Nephron (organoid): ENCODE results near the gene CTIF.

Experiments used
- H3K27ac Mint-ChIP-seq, 3 experiments: 2 replicates each; pipeline ENCODE4 v1.8.0; 2020; ENCODE audit warnings: mixed read lengths in 3 of 3, mild to moderate bottlenecking in 2 of 3, moderate library complexity in 1 of 3
- H3K27me3 Mint-ChIP-seq: 2 replicates; pipeline ENCODE4 v1.8.0; 2021; ENCODE audit warnings: low read depth, mild to moderate bottlenecking, moderate library complexity, mixed read lengths
- H3K36me3 Mint-ChIP-seq: 2 replicates; pipeline ENCODE4 v1.8.0; 2020; ENCODE audit warnings: low read depth, mixed read lengths
- H3K4me1 Mint-ChIP-seq: 2 replicates; pipeline ENCODE4 v1.8.0; 2020; ENCODE audit warnings: mixed read lengths
- H3K4me3 Mint-ChIP-seq, 3 experiments: 2 replicates each; pipeline ENCODE4 v1.8.0; 2020; ENCODE audit warnings: mild to moderate bottlenecking in 3 of 3, mixed read lengths in 3 of 3, moderate library complexity in 2 of 3
- H3K9me3 Mint-ChIP-seq: 2 replicates; pipeline ENCODE4 v1.8.0; 2020; ENCODE audit warnings: mixed read lengths
- TF ChIP-seq, protein P1 (sequence below), 3 experiments: fragments of 200-600 bp; sonication (generic); IDR thresholded peaks; one replicate each; pipeline ENCODE4 v1.5.0; 2021; ENCODE audit warnings: antibody characterized with exemption in 3 of 3; ENCODE audit not compliant: unreplicated experiment in 3 of 3

Gene CTIF

DNA sequence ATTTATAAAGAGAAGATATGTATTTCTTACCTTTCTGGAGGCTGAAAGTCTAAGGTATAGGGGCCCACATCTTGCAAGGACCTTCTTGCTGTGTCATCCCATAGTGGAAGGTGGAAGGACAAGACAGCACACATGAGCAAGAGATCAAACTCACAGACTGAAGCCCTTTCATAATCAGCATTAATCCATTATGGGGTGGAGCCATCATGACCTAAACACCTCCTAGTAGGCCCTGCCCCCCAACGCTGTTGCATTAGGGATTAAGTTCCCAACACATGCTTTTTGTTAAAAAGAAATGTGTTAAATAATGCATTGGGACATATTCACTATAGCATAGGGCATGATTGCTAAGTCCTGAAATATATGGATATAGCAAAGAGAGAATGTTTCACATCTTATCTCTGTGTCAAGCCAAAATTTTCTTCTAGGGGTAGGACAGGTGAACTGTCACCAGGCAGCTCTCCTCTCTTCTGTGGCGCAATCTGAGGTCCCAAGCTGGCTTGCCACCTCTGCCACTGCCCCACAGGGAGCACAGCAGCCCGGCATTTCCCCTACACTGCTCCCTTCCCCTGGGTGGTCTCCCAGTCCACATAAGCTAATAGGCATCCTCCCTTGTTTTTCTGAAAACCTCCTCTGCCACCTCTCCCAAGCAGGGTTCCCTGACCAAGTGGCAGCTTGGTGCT, 8.3 kb upstream of the CTIF start:
- Mint-ChIP-seq H3K4me3 (no peak overlapping the region), H3K9me3 (no peaks in the 10 kb centered on the region), H3K27me3 (peaks cover 19% of the 10 kb centered on the region), H3K36me3 (no peaks in the 10 kb centered on the region), H3K4me1 (no peaks in the 10 kb centered on the region), H3K27ac (no peak overlapping the region)
- TF ChIP-seq, protein P1, sequence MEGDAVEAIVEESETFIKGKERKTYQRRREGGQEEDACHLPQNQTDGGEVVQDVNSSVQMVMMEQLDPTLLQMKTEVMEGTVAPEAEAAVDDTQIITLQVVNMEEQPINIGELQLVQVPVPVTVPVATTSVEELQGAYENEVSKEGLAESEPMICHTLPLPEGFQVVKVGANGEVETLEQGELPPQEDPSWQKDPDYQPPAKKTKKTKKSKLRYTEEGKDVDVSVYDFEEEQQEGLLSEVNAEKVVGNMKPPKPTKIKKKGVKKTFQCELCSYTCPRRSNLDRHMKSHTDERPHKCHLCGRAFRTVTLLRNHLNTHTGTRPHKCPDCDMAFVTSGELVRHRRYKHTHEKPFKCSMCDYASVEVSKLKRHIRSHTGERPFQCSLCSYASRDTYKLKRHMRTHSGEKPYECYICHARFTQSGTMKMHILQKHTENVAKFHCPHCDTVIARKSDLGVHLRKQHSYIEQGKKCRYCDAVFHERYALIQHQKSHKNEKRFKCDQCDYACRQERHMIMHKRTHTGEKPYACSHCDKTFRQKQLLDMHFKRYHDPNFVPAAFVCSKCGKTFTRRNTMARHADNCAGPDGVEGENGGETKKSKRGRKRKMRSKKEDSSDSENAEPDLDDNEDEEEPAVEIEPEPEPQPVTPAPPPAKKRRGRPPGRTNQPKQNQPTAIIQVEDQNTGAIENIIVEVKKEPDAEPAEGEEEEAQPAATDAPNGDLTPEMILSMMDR (IDR thresholded peaks at IDR 0.05; ENCODE audit: unreplicated experiment in 3 of 3) = no peak

DNA sequence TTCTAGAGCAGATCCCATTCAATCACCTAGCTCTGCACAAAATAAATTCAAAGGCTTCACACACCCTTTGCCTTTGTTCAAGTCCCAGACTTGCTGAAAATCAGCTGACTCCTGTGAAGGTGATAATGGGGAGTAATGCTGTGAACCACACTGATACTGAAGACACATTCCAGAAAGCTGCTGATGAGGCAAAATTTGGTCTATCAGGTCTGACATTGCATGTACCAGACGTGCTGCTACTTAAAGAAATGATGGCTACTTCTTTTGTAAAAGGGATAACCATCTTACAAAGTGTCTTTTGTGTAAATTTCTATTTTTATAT, 7.8 kb upstream of the CTIF start:
- no peak overlapping the region for H3K4me3 Mint-ChIP-seq
- H3K27ac Mint-ChIP-seq = no peak overlapping the region
- no peaks in the 10 kb centered on the region for H3K36me3 Mint-ChIP-seq

DNA sequence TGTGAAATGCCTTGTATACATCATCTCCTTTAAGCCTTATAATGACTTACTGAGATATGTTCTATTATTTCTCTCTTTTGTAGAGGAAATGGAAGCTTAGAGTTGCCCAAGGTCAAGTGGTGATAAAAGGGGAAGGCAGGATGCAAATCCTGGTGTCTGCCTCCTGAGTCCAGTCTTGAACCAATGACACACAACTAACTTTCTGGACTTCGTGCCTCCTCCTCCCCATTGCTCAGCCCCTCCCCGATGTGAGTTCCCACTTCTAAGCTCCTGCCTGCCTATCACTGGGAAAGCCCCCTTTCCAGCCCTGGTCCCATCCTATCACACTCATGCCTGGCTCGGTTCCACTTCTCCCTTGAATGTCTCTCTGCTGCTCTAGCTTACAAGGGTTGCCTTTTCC, 6.9 kb upstream of the CTIF start:
- H3K4me1 Mint-ChIP-seq = no peaks in the 10 kb centered on the region
- no peaks in the 10 kb centered on the region for H3K9me3 Mint-ChIP-seq
- TF ChIP-seq, protein P1 (IDR thresholded peaks at IDR 0.05; ENCODE audit: unreplicated experiment in 3 of 3) = no peak
- H3K27ac Mint-ChIP-seq = no peak overlapping the region
- no peak overlapping the region for H3K4me3 Mint-ChIP-seq
- H3K27me3 Mint-ChIP-seq = peaks cover 16% of the 10 kb centered on the region
- H3K36me3 Mint-ChIP-seq = no peaks in the 10 kb centered on the region

More for the DNA sequence above, 7.8 kb upstream of the CTIF start:
- Mint-ChIP-seq H3K27me3 (peaks cover 16% of the 10 kb centered on the region), H3K4me1 (no peaks in the 10 kb centered on the region), H3K9me3 (no peaks in the 10 kb centered on the region)
- TF ChIP-seq, protein P1 (IDR thresholded peaks at IDR 0.05; ENCODE audit: unreplicated experiment in 3 of 3) = no peak

DNA sequence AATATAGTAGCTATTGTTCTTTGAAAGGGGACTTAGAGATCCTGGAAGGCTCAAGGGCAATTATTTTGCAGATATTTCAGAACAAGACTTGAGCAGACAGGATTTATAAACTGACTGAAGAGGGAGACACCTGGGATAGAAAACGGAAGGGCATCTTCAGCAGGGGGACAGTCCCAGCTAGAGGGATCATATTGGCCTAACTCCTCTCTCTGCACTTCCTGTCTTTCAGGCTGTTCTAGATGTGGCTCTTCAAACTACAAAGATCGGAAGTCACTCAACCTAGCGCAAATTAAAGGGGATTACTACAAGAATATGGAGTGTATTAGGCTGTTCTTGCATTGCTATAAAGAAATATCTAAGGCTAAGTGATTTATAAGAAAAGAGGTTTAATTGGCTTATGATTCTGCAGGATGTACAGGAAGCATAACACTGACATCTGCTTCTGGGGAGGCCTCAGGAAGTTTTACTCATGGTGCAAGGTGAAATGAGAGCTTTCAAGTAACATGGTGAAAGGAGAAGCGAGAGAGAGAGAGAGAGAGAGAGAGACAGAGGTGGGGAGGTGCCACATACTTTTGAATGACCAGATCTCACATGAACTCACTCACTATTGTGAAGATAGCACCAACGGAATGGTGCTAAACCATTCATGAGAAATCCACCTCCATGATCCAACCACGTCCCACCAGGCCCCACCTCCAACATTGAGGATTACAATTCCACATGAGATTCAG, 5.3 kb upstream of the CTIF start:
- Mint-ChIP-seq H3K9me3 (no peaks in the 10 kb centered on the region), H3K36me3 (no peaks in the 10 kb centered on the region), H3K4me1 (peaks cover 3% of the 10 kb centered on the region), H3K4me3 (no peak overlapping the region), H3K27ac (no peak overlapping the region), H3K27me3 (peaks cover 13% of the 10 kb centered on the region)
- TF ChIP-seq, protein P1 (IDR thresholded peaks at IDR 0.05; ENCODE audit: unreplicated experiment in 3 of 3) = no peak

DNA sequence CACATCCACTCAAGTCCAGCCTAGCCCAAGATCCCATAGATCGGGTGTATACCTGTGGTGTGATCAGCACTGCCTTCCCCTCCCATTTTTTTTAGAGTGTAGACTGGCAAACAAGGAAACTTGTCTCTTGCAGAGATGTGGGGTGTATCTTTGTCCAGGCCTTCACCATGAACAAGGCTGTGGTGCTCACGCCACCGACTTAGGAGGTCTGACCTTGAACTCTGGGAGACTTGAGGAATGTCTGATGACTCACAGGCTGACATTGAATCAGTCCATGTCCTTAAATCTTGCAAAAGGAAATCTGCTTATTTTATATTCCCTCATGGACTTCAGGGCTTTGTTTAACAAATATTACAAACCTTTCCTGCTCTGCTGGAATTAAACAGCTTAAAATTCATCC, 4.5 kb upstream of the CTIF start:
- TF ChIP-seq, protein P1 (IDR thresholded peaks at IDR 0.05; ENCODE audit: unreplicated experiment in 3 of 3) = no peak
- H3K9me3 Mint-ChIP-seq = no peaks in the 10 kb centered on the region
- no peak overlapping the region for H3K4me3 Mint-ChIP-seq
- peaks cover 6% of the 10 kb centered on the region for H3K4me1 Mint-ChIP-seq
- peaks cover 15% of the 10 kb centered on the region for H3K27me3 Mint-ChIP-seq
- H3K36me3 Mint-ChIP-seq = no peaks in the 10 kb centered on the region
- H3K27ac Mint-ChIP-seq = peak overlapping the region in 1 of 3 experiments; percentile 13

DNA sequence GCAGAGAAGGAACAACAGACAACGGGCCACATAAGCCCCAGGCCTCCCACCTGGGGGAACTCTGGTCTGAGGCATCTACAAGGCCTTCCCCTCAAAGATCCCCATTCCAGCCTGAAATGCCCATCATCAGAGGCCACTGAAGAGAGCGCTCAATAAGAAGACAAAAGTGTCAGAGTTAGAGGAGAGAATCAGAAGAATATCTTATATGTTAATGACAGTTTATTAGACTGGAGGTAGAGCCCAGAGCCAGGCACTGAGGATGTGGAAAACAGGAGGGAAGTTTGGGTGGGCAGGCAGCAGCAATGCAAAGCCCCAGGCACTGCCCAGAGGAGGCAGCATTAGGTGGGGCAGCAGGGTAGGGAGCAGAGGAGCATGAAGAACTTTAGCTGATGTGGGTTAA, 2.9 kb upstream of the CTIF start:
- H3K4me3 Mint-ChIP-seq = peak overlapping the region in 2 of 3 experiments; percentile 0 to 33
- H3K36me3 Mint-ChIP-seq = no peaks in the 10 kb centered on the region
- H3K4me1 Mint-ChIP-seq = peaks cover 6% of the 10 kb centered on the region
- H3K27me3 Mint-ChIP-seq = peaks cover 15% of the 10 kb centered on the region
- TF ChIP-seq, protein P1 (IDR thresholded peaks at IDR 0.05; ENCODE audit: unreplicated experiment in 3 of 3) = no peak
- no peaks in the 10 kb centered on the region for H3K9me3 Mint-ChIP-seq
- no peak overlapping the region for H3K27ac Mint-ChIP-seq
